ENCODE measurements around the gene NCOA5. TPM values are rescaled to one million over a fixed set of nuclear protein-coding genes. Genes with fewer than 3 reads are reported as not detected.
A peak's percentile ranks its signal among the peaks of the same experiment; 100 is the strongest.
"Not testable (repeated sequence)": the region's sequence is repeated elsewhere in the genome, so short reads cannot be mapped to it uniquely, and the experiment has no call there.

NCOA5 gene
- total RNA-seq, 2 donors from 2014 or later = 18.2 to 19.2 TPM

GRCh38 chr20:46099491-46100287, 9.9 kb upstream of the NCOA5 start:
- DNase-seq (no peak), ATAC-seq (replicated peaks in 1 of 2) (peak in 1 of 2 donors; percentile 39)
- Mint-ChIP-seq H3K27me3 (ENCODE audit: low read depth) (peaks cover 57% of the 10 kb centered on the region), H3K27ac (no peak overlapping the region), H3K4me3 (no peak overlapping the region), H3K36me3 (ENCODE audit: insufficient read depth in 2 of 2) (no peaks in the 10 kb centered on the region), H3K9me3 (no peaks in the 10 kb centered on the region), H3K4me1 (ENCODE audit: low read depth) (no peaks in the 10 kb centered on the region)

DNA sequence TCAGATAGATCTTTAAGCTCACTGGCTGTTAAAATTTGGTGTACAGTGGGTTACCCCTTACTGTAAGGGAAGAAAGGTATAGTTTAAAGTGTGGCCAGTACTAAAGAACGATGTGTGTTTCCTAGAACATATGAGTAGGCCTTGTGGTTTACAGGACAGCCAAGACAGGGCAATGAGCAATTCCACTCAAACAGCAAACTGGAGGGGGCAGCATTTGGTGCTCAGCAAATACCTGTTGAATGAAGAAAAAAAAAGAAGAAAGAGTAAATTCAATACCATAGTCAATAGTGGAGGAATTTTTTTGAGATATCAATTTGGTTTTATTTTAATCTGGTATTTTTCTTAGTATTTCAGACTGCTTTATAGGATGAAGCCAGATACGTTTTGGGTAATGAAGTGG, 3.8 kb upstream of the NCOA5 start:
- ATAC-seq (replicated peaks in 1 of 2) (no peak), DNase-seq (peak in 1 of 2 donors; percentile 12)
- peaks cover 11% of the 10 kb centered on the region for H3K27me3 Mint-ChIP-seq (ENCODE audit: low read depth)
- no peaks in the 10 kb centered on the region for H3K9me3 Mint-ChIP-seq
- peaks cover 15% of the 10 kb centered on the region for H3K4me1 Mint-ChIP-seq (ENCODE audit: low read depth)
- H3K4me3 Mint-ChIP-seq = no peak overlapping the region
- H3K36me3 Mint-ChIP-seq (ENCODE audit: insufficient read depth in 2 of 2) = no peaks in the 10 kb centered on the region
- no peak overlapping the region for H3K27ac Mint-ChIP-seq

GRCh38 chr20:46091622-46092535, 2.1 kb upstream of the NCOA5 start:
- H3K9me3 Mint-ChIP-seq; H3K4me3 Mint-ChIP-seq; H3K36me3 Mint-ChIP-seq (ENCODE audit: insufficient read depth in 2 of 2); H3K27me3 Mint-ChIP-seq (ENCODE audit: low read depth); DNase-seq; ATAC-seq (replicated peaks in 1 of 2); H3K27ac Mint-ChIP-seq: not testable (repeated sequence)
- H3K4me1 Mint-ChIP-seq (ENCODE audit: low read depth) = peaks cover 32% of the 10 kb centered on the region

DNA sequence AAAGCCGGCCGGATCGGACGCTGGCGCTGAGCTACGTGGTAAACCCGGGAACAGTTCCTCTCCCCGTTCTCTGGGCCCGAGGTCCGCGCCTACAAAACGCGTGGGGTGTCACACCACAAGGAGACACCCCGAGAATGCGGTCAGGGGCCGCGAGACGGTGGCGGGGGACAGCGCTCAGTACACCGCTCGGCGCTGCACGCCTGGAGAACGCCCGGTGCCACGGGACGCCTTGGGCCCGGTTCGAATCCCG, 670 bp downstream of the NCOA5 start:
- H3K27me3 Mint-ChIP-seq (ENCODE audit: low read depth) = no peaks in the 10 kb centered on the region
- H3K36me3 Mint-ChIP-seq (ENCODE audit: insufficient read depth in 2 of 2) = peaks cover 0 to 2% of the 10 kb centered on the region in 2 donors
- peaks cover 58% of the 10 kb centered on the region for H3K4me1 Mint-ChIP-seq (ENCODE audit: low read depth)
- DNase-seq (peak in 1 of 2 donors; percentile 67), ATAC-seq (replicated peaks in 1 of 2) (peak; percentile 51 to 54)
- peak overlapping the region; percentile 79 for H3K27ac Mint-ChIP-seq
- no peaks in the 10 kb centered on the region for H3K9me3 Mint-ChIP-seq
- H3K4me3 Mint-ChIP-seq = peak overlapping the region; percentile 92 to 95

GRCh38 chr20:46088409-46089166, 1.2 kb downstream of the NCOA5 start:
- DNase-seq (no peak), ATAC-seq (replicated peaks in 1 of 2) (no peak)
- Mint-ChIP-seq H3K4me1 (ENCODE audit: low read depth) (peaks cover 59% of the 10 kb centered on the region), H3K27me3 (ENCODE audit: low read depth) (no peaks in the 10 kb centered on the region), H3K27ac (peak overlapping the region; percentile 6), H3K36me3 (ENCODE audit: insufficient read depth in 2 of 2) (peaks cover 0 to 2% of the 10 kb centered on the region in 2 donors), H3K4me3 (peak overlapping the region; percentile 92 to 95), H3K9me3 (no peaks in the 10 kb centered on the region)

DNA sequence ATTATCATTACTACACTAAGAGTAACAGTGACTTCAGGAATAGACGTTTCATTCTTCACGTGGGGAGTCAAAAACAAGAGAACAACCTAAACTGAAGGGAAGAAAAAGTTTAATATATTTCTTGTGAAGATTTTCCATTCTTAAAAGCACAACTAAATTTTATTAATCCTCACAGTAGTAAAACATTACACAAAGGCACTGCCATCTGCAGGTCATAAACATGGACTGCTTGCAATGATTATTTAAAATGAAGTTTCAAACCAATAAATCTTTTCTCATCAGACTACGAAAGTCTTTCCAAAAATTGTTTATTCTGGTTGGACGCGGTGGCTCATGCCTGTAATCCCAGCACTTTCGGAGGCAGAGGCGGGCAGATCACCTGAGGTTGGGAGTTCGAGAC, 2.6 kb downstream of the NCOA5 start:
- no peak for DNase-seq
- Mint-ChIP-seq H3K36me3 (ENCODE audit: insufficient read depth in 2 of 2) (peaks cover 0 to 2% of the 10 kb centered on the region in 2 donors), H3K27ac (no peak overlapping the region), H3K4me1 (ENCODE audit: low read depth) (peaks cover 69% of the 10 kb centered on the region), H3K27me3 (ENCODE audit: low read depth) (no peaks in the 10 kb centered on the region), H3K4me3 (peak overlapping the region; percentile 43 to 59), H3K9me3 (no peaks in the 10 kb centered on the region)
- ATAC-seq (replicated peaks in 1 of 2) = no peak

DNA sequence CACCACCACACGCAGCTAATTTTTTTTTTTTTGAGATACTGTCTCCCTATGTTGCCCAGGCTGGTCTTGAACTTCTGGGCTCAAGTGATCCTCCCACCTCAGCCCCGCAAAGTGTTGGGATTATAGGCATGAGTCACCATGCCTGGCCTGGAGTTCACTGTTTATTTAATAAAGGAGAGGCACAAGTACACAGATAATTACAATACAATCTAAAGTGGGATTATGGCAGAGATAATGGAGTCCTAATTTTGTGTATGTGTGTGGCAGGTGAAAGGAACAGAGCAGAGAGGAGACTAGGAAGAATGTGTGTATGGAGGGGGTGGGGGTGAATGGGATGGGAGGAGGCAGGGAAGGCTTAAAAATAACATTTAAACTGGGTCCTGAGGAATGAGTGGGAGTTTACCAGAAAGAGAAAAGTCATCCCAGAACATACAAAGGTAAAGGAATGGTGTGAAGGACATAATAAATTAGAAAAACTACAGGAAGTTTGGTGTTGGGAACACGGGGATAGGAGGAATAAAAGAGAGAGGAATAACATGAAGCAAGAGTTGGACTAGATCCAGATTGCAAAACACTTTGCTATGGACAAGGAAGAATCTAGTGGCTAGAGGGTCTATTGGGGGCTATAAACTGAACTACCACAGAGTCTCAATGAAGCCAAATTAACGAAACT, 4.4 kb downstream of the NCOA5 start:
- Mint-ChIP-seq H3K4me1 (ENCODE audit: low read depth) (peaks cover 69% of the 10 kb centered on the region), H3K27ac (peak overlapping the region; percentile 27)

GRCh38 chr20:46084805-46085178, 5.0 kb downstream of the NCOA5 start:
- H3K27me3 Mint-ChIP-seq (ENCODE audit: low read depth) = no peaks in the 10 kb centered on the region
- H3K27ac Mint-ChIP-seq = no peak overlapping the region
- DNase-seq (no peak), ATAC-seq (replicated peaks in 1 of 2) (no peak)
- no peak overlapping the region for H3K4me3 Mint-ChIP-seq
- H3K9me3 Mint-ChIP-seq = no peaks in the 10 kb centered on the region
- H3K36me3 Mint-ChIP-seq (ENCODE audit: insufficient read depth in 2 of 2) = peaks cover 0 to 2% of the 10 kb centered on the region in 2 donors
- H3K4me1 Mint-ChIP-seq (ENCODE audit: low read depth) = peaks cover 65% of the 10 kb centered on the region

More for the DNA sequence above, 4.4 kb downstream of the NCOA5 start:
- no peaks in the 10 kb centered on the region for H3K9me3 Mint-ChIP-seq
- H3K4me3 Mint-ChIP-seq = peak overlapping the region; percentile 17 to 21
- no peak for DNase-seq
- ATAC-seq (replicated peaks in 1 of 2) = no peak
- H3K27me3 Mint-ChIP-seq (ENCODE audit: low read depth) = no peaks in the 10 kb centered on the region
- H3K36me3 Mint-ChIP-seq (ENCODE audit: insufficient read depth in 2 of 2) = peaks cover 0 to 2% of the 10 kb centered on the region in 2 donors

DNA sequence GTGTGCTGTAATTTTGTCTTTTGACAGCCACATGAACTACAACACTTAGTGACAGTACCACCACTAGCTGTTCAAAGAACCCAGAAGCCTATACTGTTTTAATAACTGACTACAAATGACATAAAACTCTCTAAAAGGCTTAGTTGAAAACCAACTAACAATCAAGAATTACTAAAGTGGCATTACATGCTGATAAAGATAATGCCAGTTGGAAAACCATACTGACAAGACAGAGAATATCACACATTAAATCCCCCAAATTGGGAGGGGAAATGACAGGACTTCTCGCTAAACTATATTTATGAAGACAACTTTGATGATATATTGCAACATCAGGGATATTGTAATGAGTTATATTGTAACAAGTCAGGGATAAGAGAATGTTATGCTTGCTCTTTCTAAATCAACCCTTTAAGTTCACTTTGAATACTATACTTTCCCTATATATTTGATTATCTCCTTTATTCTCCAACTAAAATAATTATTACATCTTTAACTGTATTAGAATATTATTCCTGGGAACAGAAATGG, 6.2 kb downstream of the NCOA5 start:
- Mint-ChIP-seq H3K4me3 (no peak overlapping the region), H3K27ac (peak overlapping the region; percentile 50)

DNA sequence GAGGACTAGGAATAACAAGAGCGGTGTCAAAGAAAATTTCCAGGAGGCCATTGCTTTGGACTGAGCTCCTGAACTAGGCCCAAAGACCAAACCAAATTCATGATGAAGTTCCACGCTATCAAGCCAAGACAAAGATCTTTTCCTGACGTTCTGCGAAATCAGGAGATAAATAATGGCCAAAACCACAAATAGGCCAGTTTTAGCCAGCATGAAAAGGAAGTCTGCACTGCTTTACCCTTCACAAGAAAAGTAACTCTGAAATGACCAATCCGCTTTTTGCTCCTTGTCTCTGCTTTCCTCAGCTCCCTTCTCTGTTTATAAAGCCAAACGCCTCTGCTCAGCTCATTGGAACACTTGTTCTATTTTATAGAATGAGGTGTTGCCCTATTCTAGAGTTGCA, 6.7 kb downstream of the NCOA5 start:
- Mint-ChIP-seq H3K27me3 (ENCODE audit: low read depth) (no peaks in the 10 kb centered on the region), H3K4me1 (ENCODE audit: low read depth) (peaks cover 55% of the 10 kb centered on the region), H3K36me3 (ENCODE audit: insufficient read depth in 2 of 2) (peaks cover 0 to 6% of the 10 kb centered on the region in 2 donors), H3K4me3 (no peak overlapping the region), H3K9me3 (no peaks in the 10 kb centered on the region), H3K27ac (peak overlapping the region; percentile 50)
- DNase-seq (no peak), ATAC-seq (replicated peaks in 1 of 2) (no peak)

More for the DNA sequence above, 6.2 kb downstream of the NCOA5 start:
- peaks cover 0 to 6% of the 10 kb centered on the region in 2 donors for H3K36me3 Mint-ChIP-seq (ENCODE audit: insufficient read depth in 2 of 2)
- H3K4me1 Mint-ChIP-seq (ENCODE audit: low read depth) = peaks cover 60% of the 10 kb centered on the region
- no peak for DNase-seq
- no peaks in the 10 kb centered on the region for H3K9me3 Mint-ChIP-seq
- no peaks in the 10 kb centered on the region for H3K27me3 Mint-ChIP-seq (ENCODE audit: low read depth)
- ATAC-seq (replicated peaks in 1 of 2) = no peak

- Mint-ChIP-seq H3K4me3 (no peak overlapping the region), H3K27ac (no peak overlapping the region), H3K27me3 (ENCODE audit: low read depth) (no peaks in the 10 kb centered on the region), H3K9me3 (no peaks in the 10 kb centered on the region), H3K4me1 (ENCODE audit: low read depth) (peaks cover 35% of the 10 kb centered on the region), H3K36me3 (ENCODE audit: insufficient read depth in 2 of 2) (peaks cover 0 to 4% of the 10 kb centered on the region in 2 donors)
- ATAC-seq (replicated peaks in 1 of 2) (no peak), DNase-seq (no peak)
These were observed 8.7 kb downstream of the NCOA5 start for GRCh38 chr20:46081074-46081473.

GRCh38 chr20:46078954-46079353, 10.8 kb downstream of the NCOA5 start:
- peaks cover 25% of the 10 kb centered on the region for H3K4me1 Mint-ChIP-seq (ENCODE audit: low read depth)
- H3K4me3 Mint-ChIP-seq = no peak overlapping the region
- no peak overlapping the region for H3K27ac Mint-ChIP-seq
- peaks cover 0 to 8% of the 10 kb centered on the region in 2 donors for H3K36me3 Mint-ChIP-seq (ENCODE audit: insufficient read depth in 2 of 2)
- no peak for ATAC-seq (replicated peaks in 1 of 2)
- DNase-seq = no peak
- H3K27me3 Mint-ChIP-seq (ENCODE audit: low read depth) = no peaks in the 10 kb centered on the region
- H3K9me3 Mint-ChIP-seq = no peaks in the 10 kb centered on the region

All from activated T-cell treated with anti-CD3 and anti-CD28 coated beads, Interleukin-2, amount 50 U/mL, for 72 hours (primary cell).